H4 (cell line): ENCODE results near the gene TNFSF11. TPM values are rescaled to one million over a fixed set of nuclear protein-coding genes. Genes with fewer than 3 reads are reported as not detected.

Source experiments
- DNase-seq: peaks from one replicate; pipeline ENCODE4 v3.0.0-alpha.2; 2015; ENCODE audit warnings: low spot score
- total RNA-seq: library from RNA; depleted of rRNA; stranded (reverse); fragments of >200 nt; shearing (Covaris generic); gene quantifications from 2 replicates; pipeline ENCODE4 v1.2.3, GENCODE V29; 2014

Gene TNFSF11
- total RNA-seq, 1 experiment from 2014 or later: 0.08 TPM

GRCh38 chr13:42611086-42611779, 37.3 kb downstream of the TNFSF11 start:
- no peak for DNase-seq

- peak; percentile 22 for DNase-seq
These were observed 38.2 kb downstream of the TNFSF11 start for GRCh38 chr13:42612021-42612765.

- no peak for DNase-seq
These were observed 40.6 kb downstream of the TNFSF11 start for GRCh38 chr13:42614436-42615035.

DNA sequence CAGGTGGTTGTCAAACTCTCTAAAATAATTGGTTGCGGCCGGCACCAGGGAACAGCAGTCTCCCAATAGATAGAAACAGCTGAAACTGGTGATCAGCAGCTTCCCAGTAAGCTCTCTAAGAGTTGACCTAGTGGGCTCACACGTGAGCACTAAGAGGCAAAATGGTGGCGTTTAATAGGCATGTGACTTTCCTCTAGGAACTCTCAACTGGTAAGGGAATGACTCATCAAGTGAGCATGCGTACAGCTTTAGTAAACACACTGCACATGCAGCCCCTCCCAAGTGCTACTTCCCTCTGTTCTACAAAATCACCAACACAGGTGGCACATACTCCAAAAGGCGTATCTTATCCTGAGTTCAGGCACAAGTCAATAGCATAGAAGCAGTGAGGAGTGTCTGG, 41.7 kb downstream of the TNFSF11 start:
- peak; percentile 77 for DNase-seq

GRCh38 chr13:42617221-42617620, 43.3 kb downstream of the TNFSF11 start:
- no peak for DNase-seq

- DNase-seq: no peak
These were observed 50.0 kb downstream of the TNFSF11 start for GRCh38 chr13:42623916-42624315.

DNA sequence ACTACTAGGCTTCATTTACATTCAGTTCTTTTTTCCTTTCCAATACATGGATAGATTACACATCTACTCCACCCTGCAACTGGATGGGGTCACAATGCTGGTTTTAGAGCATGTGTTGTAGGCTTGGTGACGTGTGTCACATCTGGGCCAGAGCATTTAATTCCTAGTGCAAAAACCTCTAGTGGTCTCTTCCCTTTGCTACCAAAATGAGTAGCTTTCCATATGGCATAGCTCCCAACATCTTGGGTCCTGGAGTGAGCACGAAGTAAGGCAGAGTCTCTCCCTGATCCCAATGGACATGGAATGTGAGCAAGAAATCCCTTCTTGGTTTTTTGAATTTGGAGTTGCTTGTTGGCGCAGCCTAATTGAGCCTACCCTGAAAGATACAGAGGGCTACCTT, 51.7 kb downstream of the TNFSF11 start:
- no peak for DNase-seq

- no peak for DNase-seq
These were observed 52.4 kb downstream of the TNFSF11 start for GRCh38 chr13:42626176-42626860.

DNA sequence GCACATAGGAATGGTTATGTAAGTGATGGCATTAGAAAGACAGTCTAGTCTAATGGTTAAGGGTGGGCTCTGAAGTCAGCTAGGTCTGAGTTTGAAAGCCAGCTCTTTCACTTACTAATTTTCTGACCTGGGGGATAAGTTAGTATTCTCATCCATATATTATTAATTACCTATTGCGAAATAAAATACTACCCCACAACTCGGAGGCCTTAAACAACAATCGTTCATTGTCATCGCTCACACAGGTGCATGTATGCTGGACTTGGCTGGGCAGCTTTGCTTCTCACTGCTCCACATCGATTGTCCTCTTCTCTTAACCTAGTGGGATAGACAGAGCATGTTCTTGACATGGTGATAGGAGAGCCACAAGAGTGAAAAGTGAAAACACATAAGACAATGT, 54.7 kb downstream of the TNFSF11 start:
- DNase-seq: no peak

DNA sequence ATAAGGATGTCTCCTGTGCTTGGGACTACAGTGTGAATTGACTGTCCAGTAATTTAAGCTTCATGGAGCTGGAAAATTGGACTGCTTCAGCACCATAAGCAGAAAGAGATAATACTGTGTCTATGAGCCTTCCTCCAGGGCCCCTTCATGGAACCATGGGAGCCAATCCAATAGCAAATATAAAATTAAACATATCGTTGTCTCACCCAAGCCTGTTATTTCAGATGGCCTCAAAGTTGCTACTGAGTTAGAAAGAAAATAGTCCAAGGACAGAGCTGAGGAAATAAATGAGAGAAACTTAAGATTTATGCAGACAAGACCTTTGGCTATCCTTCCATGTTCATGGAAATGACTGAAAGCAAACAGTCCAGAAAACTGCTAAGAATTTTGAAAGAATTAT, 57.2 kb downstream of the TNFSF11 start:
- DNase-seq: no peak

- no peak for DNase-seq
These were observed 59.5 kb downstream of the TNFSF11 start for GRCh38 chr13:42633495-42633894.

DNA sequence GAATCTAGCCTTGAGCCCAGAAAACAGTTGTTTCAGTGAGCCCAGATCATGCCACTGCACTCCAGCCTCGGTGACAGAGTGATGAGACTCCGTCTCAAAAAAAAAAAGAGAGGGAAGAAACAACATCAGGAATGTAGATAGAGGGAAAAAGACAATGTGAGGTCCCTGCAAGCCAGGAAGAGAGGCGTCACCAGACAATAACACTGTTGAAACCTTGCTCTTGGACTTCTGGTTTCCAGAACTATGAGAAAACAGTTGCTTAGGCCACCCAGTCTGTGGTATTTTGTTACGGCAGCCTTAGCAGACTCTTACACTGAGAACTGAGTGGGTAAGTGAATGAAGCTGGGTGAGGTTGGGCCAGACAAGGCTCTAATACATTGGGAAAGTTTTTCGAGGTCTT, 64.1 kb downstream of the TNFSF11 start:
- no peak for DNase-seq

- no peak for DNase-seq
These were observed 64.9 kb downstream of the TNFSF11 start for GRCh38 chr13:42638886-42639285.

GRCh38 chr13:42643076-42643475, 69.1 kb downstream of the TNFSF11 start:
- DNase-seq: no peak

DNA sequence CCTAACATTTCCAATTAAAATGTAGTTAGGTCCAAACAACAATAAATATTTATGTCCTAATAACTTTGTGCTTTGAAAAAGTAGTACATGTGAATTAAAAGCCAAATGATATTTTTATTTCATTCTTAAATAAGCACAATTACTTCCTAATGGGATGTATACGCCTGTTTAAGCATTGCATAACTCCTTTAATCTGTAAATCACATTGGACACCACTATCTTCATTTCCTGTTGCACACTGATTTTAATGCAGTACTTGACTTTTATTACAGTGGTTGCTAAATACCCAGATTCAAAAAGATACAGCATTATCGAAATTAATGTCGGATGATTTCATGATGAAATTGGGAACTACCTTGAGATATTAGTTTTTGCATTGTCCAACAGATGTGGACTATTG, 70.9 kb downstream of the TNFSF11 start:
- no peak for DNase-seq

DNA sequence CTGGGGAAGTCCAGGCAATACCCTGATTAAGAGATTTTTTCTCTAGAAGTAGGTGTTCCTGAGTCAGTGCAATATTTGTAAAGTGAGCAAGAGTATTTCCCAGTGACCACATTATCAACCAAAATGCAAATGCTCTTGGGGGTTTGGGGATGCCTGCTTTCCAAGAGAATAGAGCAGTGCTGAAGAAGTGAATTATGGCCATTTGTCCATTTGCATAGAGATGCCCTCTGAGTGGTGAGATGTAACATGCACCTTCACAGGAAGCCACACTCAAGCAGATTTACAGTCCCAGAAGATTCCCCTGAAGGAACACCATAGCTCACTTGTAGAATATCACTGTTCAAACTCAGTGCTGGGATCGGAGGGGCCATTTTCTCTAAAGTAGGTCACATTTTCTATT, 71.8 kb downstream of the TNFSF11 start:
- no peak for DNase-seq

DNA sequence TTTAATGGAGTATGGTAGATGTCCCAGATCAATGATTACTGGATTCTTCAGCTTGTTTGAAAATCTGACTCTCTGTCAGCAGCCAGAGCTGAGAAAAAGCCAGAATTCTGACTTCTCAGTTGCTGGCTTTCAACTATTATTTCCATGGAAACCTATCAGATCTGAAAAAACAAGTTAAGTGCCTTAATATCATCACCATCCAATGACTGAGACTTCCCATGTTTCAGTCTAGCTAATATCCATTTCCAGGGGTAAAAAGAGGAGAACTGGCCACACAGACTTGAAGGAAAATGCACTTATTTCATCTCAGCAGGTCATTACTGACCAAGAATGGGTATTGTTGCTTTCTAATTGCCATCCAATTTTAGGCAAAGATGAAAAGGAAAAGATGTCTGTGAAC, 75.2 kb downstream of the TNFSF11 start:
- no peak for DNase-seq

- DNase-seq: no peak
These were observed 75.9 kb downstream of the TNFSF11 start for GRCh38 chr13:42649831-42650230.

GRCh38 chr13:42650506-42650905, 76.6 kb downstream of the TNFSF11 start:
- no peak for DNase-seq

- DNase-seq: no peak
These were observed 78.1 kb downstream of the TNFSF11 start for GRCh38 chr13:42651936-42652641.

DNA sequence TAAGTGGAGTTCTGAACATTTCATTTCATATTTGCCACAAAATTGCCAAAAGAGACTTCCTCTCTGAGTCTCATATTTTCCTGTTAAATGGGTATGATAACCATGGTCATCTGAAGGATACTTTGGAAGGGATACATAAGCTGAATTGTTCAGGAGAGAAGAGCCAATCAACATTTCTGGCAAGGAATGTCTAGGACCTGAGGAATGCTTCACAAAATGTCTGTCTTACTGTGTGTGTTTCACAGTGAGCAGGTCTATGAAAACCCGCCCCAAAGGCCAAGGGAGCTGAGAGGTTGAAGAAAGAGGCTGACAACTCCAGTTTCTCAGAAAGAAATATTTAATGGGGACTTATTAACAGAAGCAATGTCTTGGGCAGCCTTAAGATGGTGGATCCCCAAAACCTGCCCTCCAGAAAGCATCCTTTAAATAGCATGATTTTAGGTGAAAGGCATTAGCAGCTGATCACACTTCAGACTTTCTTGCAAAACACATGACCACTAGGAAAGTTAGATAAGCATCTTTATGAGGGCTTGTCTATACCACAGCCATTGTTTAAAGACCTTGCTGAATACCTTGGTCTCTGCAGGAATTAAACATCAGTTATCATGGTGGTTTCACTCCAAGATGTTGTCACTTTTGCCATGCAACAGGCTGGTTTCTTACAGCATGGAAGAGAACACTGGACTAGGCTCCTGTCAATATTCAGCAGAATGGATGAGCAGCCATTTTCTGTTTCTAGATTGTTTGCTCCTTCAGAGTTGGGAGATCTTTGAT, 78.9 kb downstream of the TNFSF11 start:
- no peak for DNase-seq
